22Rv1 (cell line): ENCODE measurements around the gene ZFP62.

Source experiments
- H3K27ac ChIP-seq: fragments of 450-650 bp; 2 replicates; pipeline ENCODE4 v1.5.1; 2017
- ZFX ChIP-seq: fragments of 450-650 bp; IDR thresholded peaks from 2 replicates; pipeline ENCODE4 v1.6.1; 2017; ENCODE audit warnings: antibody characterized with exemption, borderline replicate concordance
- TF ChIP-seq, protein P1 (sequence below): fragments of 450-650 bp; IDR thresholded peaks from 2 replicates; pipeline ENCODE4 v1.5.1; 2017; ENCODE audit warnings: mild to moderate bottlenecking

Gene ZFP62

DNA sequence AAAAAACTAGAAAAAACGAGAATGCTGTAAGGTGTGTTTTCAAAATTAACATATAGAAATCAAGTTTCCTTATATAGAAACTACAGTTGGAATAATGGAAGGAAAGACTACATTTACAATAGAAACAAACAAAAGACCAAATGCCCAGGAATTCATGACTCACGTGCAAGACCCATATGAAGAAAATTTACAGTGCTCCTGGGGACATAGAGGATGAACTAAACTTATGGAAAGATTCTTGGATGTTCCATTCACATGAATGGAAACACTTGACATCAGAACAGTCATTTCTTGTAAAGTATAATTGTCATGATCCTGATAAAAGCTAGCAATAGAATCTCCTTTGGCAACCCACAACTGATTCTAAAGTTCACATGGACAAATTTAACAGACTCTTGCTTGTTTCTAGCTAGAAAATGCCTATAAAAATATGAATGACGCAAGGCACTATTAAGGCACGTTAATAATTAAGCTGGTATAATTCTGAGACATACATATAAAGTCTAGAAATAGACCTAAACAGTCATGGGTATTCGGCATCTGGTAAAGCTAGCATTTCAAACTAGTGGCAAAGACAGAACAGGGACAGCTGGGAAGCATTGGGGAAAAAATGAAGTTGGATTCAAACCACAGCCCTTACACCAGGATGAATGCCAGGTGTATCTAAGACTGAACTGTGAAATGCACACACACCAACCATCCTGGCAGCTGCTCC, 5.1 kb upstream of the ZFP62 start:
- TF ChIP-seq, protein P1, sequence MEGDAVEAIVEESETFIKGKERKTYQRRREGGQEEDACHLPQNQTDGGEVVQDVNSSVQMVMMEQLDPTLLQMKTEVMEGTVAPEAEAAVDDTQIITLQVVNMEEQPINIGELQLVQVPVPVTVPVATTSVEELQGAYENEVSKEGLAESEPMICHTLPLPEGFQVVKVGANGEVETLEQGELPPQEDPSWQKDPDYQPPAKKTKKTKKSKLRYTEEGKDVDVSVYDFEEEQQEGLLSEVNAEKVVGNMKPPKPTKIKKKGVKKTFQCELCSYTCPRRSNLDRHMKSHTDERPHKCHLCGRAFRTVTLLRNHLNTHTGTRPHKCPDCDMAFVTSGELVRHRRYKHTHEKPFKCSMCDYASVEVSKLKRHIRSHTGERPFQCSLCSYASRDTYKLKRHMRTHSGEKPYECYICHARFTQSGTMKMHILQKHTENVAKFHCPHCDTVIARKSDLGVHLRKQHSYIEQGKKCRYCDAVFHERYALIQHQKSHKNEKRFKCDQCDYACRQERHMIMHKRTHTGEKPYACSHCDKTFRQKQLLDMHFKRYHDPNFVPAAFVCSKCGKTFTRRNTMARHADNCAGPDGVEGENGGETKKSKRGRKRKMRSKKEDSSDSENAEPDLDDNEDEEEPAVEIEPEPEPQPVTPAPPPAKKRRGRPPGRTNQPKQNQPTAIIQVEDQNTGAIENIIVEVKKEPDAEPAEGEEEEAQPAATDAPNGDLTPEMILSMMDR = no peak
- TF ChIP-seq ZFX = no peak
- H3K27ac ChIP-seq = peak overlapping the region; percentile 97

DNA sequence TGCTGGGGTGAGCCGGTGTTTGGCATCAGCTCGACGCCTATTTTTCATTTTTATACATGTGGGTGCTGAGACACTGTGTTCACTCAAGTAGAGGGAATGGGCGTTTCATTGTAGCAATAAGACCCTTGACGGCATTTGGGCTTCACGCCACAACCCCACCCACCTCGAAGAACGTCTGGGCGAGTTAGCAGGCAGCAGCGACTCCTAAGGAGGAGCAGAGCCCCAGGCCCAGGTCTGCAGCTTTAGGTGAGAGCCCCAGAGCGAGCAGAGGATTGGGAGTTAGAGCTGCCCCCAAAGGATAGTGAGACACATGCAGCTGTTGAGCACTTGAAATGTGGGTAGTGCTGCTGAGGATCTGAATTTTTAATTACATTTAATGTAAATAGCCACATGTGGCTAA, 1.6 kb upstream of the ZFP62 start:
- TF ChIP-seq, protein P1 = no peak
- TF ChIP-seq ZFX = no peak
- peak overlapping the region; percentile 97 for H3K27ac ChIP-seq

DNA sequence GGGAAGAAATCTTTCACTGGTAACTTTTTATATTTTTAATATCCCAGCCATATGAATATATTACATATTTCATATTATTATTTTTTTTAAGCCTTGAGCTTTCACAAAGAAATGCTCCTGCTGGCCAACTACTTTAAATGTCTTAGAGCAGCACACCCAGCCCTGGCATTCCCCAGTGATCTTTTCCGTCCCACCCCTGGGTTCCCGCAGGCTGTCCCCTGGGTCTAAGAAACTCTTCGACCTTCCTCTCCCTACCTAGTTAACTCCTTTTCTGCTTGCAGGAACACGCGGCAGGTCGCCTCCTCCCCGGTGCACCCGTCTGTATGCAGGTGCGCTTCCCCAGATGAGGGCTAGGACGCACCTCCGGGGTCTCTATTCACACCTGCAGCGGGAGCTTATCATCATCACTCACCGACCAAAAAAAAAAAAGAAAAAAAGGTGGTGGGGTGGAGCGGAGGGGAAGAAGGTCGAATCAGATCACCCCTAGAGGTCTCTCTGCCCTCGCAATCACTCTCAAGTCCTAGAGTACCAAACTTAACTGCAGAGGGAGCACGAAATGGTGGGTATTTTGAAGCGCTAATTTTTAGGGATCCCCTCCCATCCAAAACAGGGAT, 696 bp downstream of the ZFP62 start:
- TF ChIP-seq ZFX = no peak
- TF ChIP-seq, protein P1 = peak; percentile 35

DNA sequence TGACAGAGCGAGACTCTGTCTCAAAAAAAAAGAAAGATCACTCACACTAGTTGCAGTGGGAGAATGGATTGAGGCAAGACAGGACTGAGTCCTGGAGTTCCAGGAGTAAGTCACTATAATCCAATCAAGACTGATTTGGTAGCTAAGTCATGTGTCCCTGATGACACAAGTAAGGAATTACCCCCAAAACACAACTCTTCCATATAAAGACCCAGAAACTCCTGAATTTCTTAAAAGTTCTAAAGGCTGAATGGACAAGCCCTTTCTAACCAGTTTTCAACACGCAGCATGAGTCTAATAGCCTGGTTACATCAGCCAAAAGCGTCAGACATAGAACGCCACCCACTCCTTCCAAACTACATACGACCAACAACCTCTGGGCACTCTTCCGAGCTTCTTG, 2.5 kb downstream of the ZFP62 start:
- TF ChIP-seq ZFX = no peak
- TF ChIP-seq, protein P1 = no peak
- peak overlapping the region; percentile 97; the same call in 1 of the 2 replicates for H3K27ac ChIP-seq

More for the DNA sequence above, 696 bp downstream of the ZFP62 start:
- peak overlapping the region; percentile 97 for H3K27ac ChIP-seq

DNA sequence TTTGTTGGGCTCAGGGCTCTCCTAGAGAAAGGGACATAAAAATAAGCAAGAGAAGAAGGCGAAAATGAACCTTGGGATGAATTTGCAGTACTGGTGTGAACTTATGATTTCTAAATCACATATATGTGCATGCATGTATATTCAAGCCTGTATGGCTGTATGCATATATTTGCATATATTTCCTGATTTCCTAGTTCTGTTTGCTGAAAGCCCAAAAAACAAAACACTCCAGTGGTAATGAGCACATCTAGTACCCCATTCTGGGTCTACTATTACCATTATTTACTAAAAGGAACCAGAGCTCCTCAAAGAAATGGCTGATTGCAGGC, 7.3 kb downstream of the ZFP62 start:
- no peak overlapping the region for H3K27ac ChIP-seq
- no peak for TF ChIP-seq ZFX
- TF ChIP-seq, protein P1 = no peak

DNA sequence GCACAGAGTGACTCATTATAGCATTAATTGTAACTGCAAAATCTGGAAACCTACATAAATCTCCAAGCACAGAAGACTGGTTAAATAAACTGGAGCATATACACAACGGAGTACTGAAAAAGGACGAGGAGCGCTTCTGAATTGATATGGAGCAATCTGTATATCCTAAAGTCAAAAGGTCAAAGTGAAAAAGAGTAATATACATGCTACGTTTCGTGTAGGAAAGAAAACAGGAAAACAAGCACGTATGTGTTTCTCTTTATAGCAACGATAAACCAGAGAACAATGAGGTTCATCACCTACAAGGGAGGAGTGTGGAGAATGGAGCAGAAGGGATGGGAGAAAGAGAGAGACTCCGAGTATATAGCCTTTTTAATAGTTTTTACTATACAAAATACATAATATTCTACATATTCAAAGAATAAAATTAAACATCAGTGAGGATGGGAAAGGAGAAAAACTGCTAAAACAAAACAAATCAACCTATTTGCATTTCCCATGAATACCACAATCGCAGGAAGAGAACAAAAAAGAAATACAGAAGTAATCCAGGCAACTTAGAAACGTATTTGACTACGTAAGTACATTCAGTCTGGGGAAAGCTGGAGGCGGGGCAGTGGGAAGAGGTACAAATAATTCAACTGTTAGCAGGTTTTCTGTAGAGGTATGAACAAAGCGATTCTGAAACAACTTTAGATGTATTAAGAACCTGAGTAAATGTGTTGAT, 7.8 kb downstream of the ZFP62 start:
- no peak overlapping the region for H3K27ac ChIP-seq
- no peak for TF ChIP-seq ZFX
- TF ChIP-seq, protein P1 = no peak

DNA sequence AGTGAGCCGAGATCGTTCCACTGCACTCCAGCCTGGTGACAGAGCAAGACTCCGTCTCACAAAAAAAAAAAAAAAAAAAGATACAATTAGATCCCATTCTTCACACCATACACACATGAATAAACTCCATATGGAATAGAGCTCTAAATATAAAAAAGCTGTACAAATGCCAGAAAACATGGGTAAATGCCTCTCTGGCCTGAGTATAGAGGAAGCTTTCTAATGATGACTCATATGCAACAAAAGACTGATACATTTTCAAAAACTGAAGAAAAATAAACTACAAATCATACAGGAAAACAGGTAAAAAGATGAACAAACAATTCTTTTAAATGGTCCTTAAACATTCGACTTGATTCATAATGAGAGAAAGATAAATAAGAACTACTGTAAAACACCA, 8.6 kb downstream of the ZFP62 start:
- H3K27ac ChIP-seq = no peak overlapping the region
- TF ChIP-seq, protein P1 = no peak
- TF ChIP-seq ZFX = no peak
